IMR-90 (cell line): Measurements from ENCODE around the gene ATOSB. TPM values are rescaled to one million over a fixed set of nuclear protein-coding genes. Genes with fewer than 3 reads are reported as not detected.

Experiments used
- ATAC-seq: fragments of 200-7000 bp; cut with Tn5 transposase; 2 replicates; pipeline ENCODE4 v1.9.1; 2020; ENCODE audit warnings: low read depth, mild to moderate bottlenecking, moderate library complexity
- BruUV-seq: library from RNA; stranded (reverse); fragments of 400-500 nt; replicated peaks from 2 replicates; lab custom pipeline; 2021; lab: Mats Ljungman, UMichigan
- CTCF ChIA-PET: fragments of 300-600 bp; formaldehyde crosslinking; extraction: SDS; loops from one replicate; lab custom pipeline; 2021; ENCODE audit warnings: antibody characterized with exemption; lab: Yijun Ruan, JAX
- POLR2A ChIA-PET: fragments of 300-600 bp; sonication (Branson Sonifier 250); formaldehyde crosslinking; loops from one replicate; lab custom pipeline; 2022; ENCODE audit warnings: antibody characterized with exemption; ENCODE audit not compliant: unreplicated experiment; lab: Charles Lee
- DNase-seq: peaks from one replicate; pipeline ENCODE4 v3.0.0; 2013
- H2AFZ ChIP-seq: replicated peaks from 2 replicates; pipeline ENCODE3; 2013; ENCODE audit warnings: low read length, mild to moderate bottlenecking; ENCODE audit not compliant: poor library complexity
- H2AK5ac ChIP-seq: 2 replicates; pipeline ENCODE4 v1.6.1; 2013; ENCODE audit warnings: low read depth, low read length, inconsistent platforms
- H2AK9ac ChIP-seq: replicated peaks from 2 replicates; pipeline ENCODE3; 2013; ENCODE audit warnings: mild to moderate bottlenecking, low read depth, low read length, moderate library complexity; ENCODE audit not compliant: poor library complexity
- H2BK120ac ChIP-seq: 2 replicates; pipeline ENCODE4 v1.6.1; 2013; ENCODE audit warnings: low read depth, low read length, inconsistent platforms
- H2BK15ac ChIP-seq: 3 replicates; pipeline ENCODE4 v1.6.1; 2013; ENCODE audit warnings: low read depth, low read length, inconsistent platforms
- H2BK20ac ChIP-seq: 2 replicates; pipeline ENCODE4 v1.6.1; 2013; ENCODE audit warnings: low read depth, mild to moderate bottlenecking, inconsistent platforms, low read length, moderate library complexity
- H2BK5ac ChIP-seq: 2 replicates; pipeline ENCODE4 v1.6.1; 2013; ENCODE audit warnings: mild to moderate bottlenecking, low read depth, low read length, inconsistent platforms; ENCODE audit not compliant: poor library complexity, severe bottlenecking
- H3K14ac ChIP-seq: replicated peaks from 2 replicates; pipeline ENCODE4 v1.6.1; 2013; ENCODE audit warnings: low read depth, low read length, inconsistent platforms
- H3K18ac ChIP-seq: 2 replicates; pipeline ENCODE4 v1.6.1; 2013; ENCODE audit warnings: low read depth, low read length, control low read depth
- H3K23ac ChIP-seq: 2 replicates; pipeline ENCODE4 v1.6.1; 2013; ENCODE audit warnings: low read depth, low read length, inconsistent platforms
- H3K27ac ChIP-seq: 2 replicates; pipeline ENCODE4 v1.5.1; 2013; ENCODE audit warnings: mild to moderate bottlenecking, control low read depth, low read length; ENCODE audit not compliant: insufficient read depth
- H3K27me3 ChIP-seq: 2 replicates; pipeline ENCODE4 v1.6.1; 2013; ENCODE audit warnings: low read length; ENCODE audit not compliant: control insufficient read depth, insufficient read depth
- H3K36me3 ChIP-seq: 2 replicates; pipeline ENCODE4 v1.6.1; 2013; ENCODE audit warnings: low read length, mixed read lengths; ENCODE audit not compliant: control insufficient read depth, insufficient read depth
- H3K4ac ChIP-seq: 2 replicates; pipeline ENCODE4 v1.6.1; 2013; ENCODE audit warnings: low read depth, low read length, inconsistent platforms
- H3K4me1 ChIP-seq: 2 replicates; pipeline ENCODE4 v1.6.1; 2013; ENCODE audit warnings: low read length, mixed read lengths; ENCODE audit not compliant: control insufficient read depth, insufficient read depth
- H3K4me2 ChIP-seq: 2 replicates; pipeline ENCODE4 v1.6.1; 2013; ENCODE audit warnings: low read depth, mild to moderate bottlenecking, control low read depth, low read length, moderate library complexity
- H3K4me3 ChIP-seq: 2 replicates; pipeline ENCODE4 v1.5.1; 2013; ENCODE audit warnings: low read depth, mild to moderate bottlenecking, control low read depth, low read length, moderate library complexity; ENCODE audit not compliant: insufficient read depth
- H3K56ac ChIP-seq: 2 replicates; pipeline ENCODE4 v1.6.1; 2013; ENCODE audit warnings: low read length, inconsistent platforms; ENCODE audit not compliant: insufficient read depth; ENCODE audit errors: extremely low read depth
- H3K79me1 ChIP-seq, 2 experiments: 2 replicates each; pipeline ENCODE4 v1.6.1; 2013; ENCODE audit warnings: low read length in 2 of 2, inconsistent platforms in 1 of 2, low read depth in 1 of 2
- H3K9ac ChIP-seq: 2 replicates; pipeline ENCODE4 v1.6.1; 2013; ENCODE audit warnings: low read depth, low read length, control low read depth
- H3K9me1 ChIP-seq: 2 replicates; pipeline ENCODE4 v1.6.1; 2013; ENCODE audit warnings: low read length, inconsistent platforms; ENCODE audit not compliant: insufficient read depth
- H3K9me3 ChIP-seq: 2 replicates; pipeline ENCODE4 v1.6.1; 2013; ENCODE audit warnings: low read length; ENCODE audit not compliant: control insufficient read depth, insufficient read depth
- H4K20me1 ChIP-seq: 2 replicates; pipeline ENCODE4 v1.6.1; 2013; ENCODE audit warnings: low read length, inconsistent platforms; ENCODE audit not compliant: insufficient read depth
- H4K5ac ChIP-seq: 2 replicates; pipeline ENCODE4 v1.6.1; 2013; ENCODE audit warnings: mild to moderate bottlenecking, low read depth, low read length, control low read depth
- H4K8ac ChIP-seq, 2 experiments: 2 replicates each; pipeline ENCODE4 v1.6.1; 2013; ENCODE audit warnings: low read depth in 2 of 2, low read length in 2 of 2, control low read depth in 1 of 2, inconsistent platforms in 1 of 2
- H4K91ac ChIP-seq: 2 replicates; pipeline ENCODE4 v1.6.1; 2013; ENCODE audit warnings: low read depth, low read length, inconsistent platforms; ENCODE audit not compliant: insufficient read depth
- MAZ ChIP-seq: IDR thresholded peaks from 2 replicates; pipeline ENCODE4 v1.6.1; 2012; ENCODE audit warnings: low read depth, mild to moderate bottlenecking, low read length, improper control_type of control experiment, moderate library complexity, borderline replicate concordance
- MXI1 ChIP-seq: IDR thresholded peaks from 2 replicates; pipeline ENCODE4 v1.6.1; 2012; ENCODE audit warnings: low read depth, mild to moderate bottlenecking, low read length, moderate library complexity, borderline replicate concordance
- RAD21 ChIP-seq: IDR thresholded peaks from 2 replicates; pipeline ENCODE4 v1.6.1; 2012; ENCODE audit warnings: low read length, improper control_type of control experiment
- WGBS, 2 experiments: methylation state at CpG; one replicate each; pipeline versions ENCODE4 v1.1.5 to v1.1.7; 2013; ENCODE audit warnings: missing lambda C conversion rate in 2 of 2; ENCODE audit not compliant: insufficient read length in 1 of 2; ENCODE audit errors: extremely low coverage in 2 of 2; 5-methylcytosine and 5-hydroxymethylcytosine counted together
- dilution Hi-C: fragments of 300-500 bp; cut with HindIII; formaldehyde crosslinking; loops from one replicate; pipeline ENCODE4 v1.14.3; 2018; ENCODE audit warnings: low sequenced_read_pairs; ENCODE audit not compliant: unreplicated experiment
- in situ Hi-C: fragments of 300-500 bp; cut with MboI; formaldehyde crosslinking; loops from 3 replicates; pipeline ENCODE4 v1.14.3; 2019; ENCODE audit warnings: low sequenced_read_pairs, inconsistent platforms, mixed read lengths
- intact Hi-C: fragments of 100-400 bp; cut with micrococcal nuclease; formaldehyde crosslinking; loops from 2 replicates; pipeline ENCODE4 v1.10.0; 2022
- polyA plus RNA-seq, 3 experiments: library from polyadenylated mRNA; depleted of rRNA; stranded (reverse); fragments of >200 nt; gene quantifications; 2 replicates each; pipeline ENCODE4 v1.2.3, GENCODE V29; 2012; ENCODE audit warnings: low replicate concordance in 1 of 3
- total RNA-seq: library from RNA; depleted of rRNA; stranded (reverse); fragments of >200 nt; gene quantifications from 2 replicates; pipeline ENCODE4 v1.2.3, GENCODE V29; 2012
- TF ChIP-seq, protein P1 (sequence below): fragments of 150-350 bp; IDR thresholded peaks from 2 replicates; pipeline ENCODE4 v1.6.1; 2017; ENCODE audit warnings: mild to moderate bottlenecking, antibody characterized with exemption, low read length, low read depth

Gene ATOSB
- total and polyA plus RNA-seq, 2 of the 4 experiments (the other 2 are of a cell fraction): 12.0 to 40.2 TPM

DNA sequence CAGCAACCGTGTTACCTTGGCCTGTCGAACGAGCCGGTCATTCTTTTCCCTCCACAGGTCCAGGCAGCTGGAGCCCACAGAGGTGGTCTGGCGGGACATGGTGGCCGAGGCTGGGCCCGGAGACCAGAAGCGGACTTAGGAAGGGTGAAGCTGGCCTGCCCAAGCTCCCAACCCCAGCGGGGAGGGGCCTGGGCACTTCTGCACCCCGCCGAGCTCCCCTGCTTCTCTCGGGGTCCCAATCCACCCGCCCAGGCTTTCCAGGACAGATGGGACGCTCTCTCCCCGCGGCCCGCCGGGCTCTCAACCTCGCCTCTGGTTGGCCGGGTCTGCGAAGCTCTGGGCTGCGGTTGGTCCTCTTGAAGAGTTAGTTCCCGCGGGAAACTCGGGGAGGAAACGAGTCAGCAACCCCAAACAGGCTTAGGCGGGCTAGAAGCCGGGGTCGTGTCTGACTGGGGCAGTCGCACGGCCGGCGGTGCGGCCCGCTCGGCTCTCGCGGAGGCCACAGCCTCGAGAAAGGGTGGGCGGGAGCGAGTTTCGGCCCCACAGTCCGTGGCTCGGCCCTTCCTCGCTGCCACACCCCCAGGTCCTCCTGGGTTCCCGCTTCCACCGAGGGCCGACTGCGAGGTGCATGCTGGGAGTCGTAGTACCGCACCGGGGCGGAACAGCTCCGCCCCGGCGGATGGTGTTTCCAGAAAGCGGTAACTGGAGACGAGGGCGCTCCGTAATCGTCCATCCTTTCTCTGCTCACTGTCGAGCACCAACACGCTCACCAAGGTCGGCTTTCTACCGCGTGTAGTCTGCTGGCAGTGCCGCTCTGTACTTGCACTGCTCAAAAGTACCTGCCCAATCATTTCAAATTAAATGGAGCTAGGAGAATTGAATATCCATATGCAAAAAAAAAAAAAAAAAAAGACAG lies 36.0 kb downstream of the ATOSB start, which contains the start of gene FANCG:
Gene FANCG (minus strand): TSS at position 517 of the 916 bp plus-strand sequence. CDS start 418 bp downstream, at position 99.
- H2BK5ac ChIP-seq: peak within 1 kb of the TSS; percentile 49
- H2BK120ac ChIP-seq: no peak within 1 kb of the TSS
- H2BK20ac ChIP-seq: no peak within 1 kb of the TSS
- dilution Hi-C loops: no loop called here
- H2AK5ac ChIP-seq: peak within 1 kb of the TSS; percentile 70; the same call in 1 of the 2 replicates
- peaks cover 10% of the 10 kb centered on the region for H3K9me1 ChIP-seq
- no peaks in the 10 kb centered on the region; the same call in 1 of the 2 replicates for H3K36me3 ChIP-seq
- BruUV-seq: no TSS peak
- in situ Hi-C loops: no loop called here
- H3K4me3 ChIP-seq: peak within 1 kb of the TSS; percentile 78
- 0% methylated on average over 23 of the region's 67 CpGs; no CpG with 5 or more reads in 1 of the 2 experiments for WGBS, 2 experiments
- H3K18ac ChIP-seq: no peak within 1 kb of the TSS
- CTCF ChIA-PET: interaction anchor here (0.6 to 1.6 kb wide), 6 partner anchors 17 to 392 kb away, joined by 3 to 8 read pairs (median 3); partner anchors contain the start of gene PIGO
- H3K23ac ChIP-seq: peak within 1 kb of the TSS; percentile 89
- H3K9me3 ChIP-seq: no peaks in the 10 kb centered on the region
- ATAC-seq: peak; percentile 96
- H3K14ac ChIP-seq: peak within 1 kb of the TSS; percentile 83
- peak; percentile 92 for DNase-seq
- intact Hi-C loops: loop anchor here (10.0 kb wide), 1 partner anchor 315 kb away; no protein-coding TSS in a partner anchor
- no peak within 1 kb of the TSS for H4K5ac ChIP-seq
- peak within 1 kb of the TSS; percentile 56 to 75; a peak in 1 of 4 replicates for H4K8ac ChIP-seq
- TF ChIP-seq, protein P1, sequence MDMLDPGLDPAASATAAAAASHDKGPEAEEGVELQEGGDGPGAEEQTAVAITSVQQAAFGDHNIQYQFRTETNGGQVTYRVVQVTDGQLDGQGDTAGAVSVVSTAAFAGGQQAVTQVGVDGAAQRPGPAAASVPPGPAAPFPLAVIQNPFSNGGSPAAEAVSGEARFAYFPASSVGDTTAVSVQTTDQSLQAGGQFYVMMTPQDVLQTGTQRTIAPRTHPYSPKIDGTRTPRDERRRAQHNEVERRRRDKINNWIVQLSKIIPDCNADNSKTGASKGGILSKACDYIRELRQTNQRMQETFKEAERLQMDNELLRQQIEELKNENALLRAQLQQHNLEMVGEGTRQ: no peak
- TF ChIP-seq MAZ (peak; percentile 37; the same call in 1 of the 2 replicates), RAD21 (no peak), MXI1 (peak; percentile 91)
- peak within 1 kb of the TSS; percentile 94 for H2AFZ ChIP-seq
- H2AK9ac ChIP-seq: peak within 1 kb of the TSS; percentile 4
- H3K4me1 ChIP-seq: peaks cover 5% of the 10 kb centered on the region; the same call in 1 of the 2 replicates
- POLR2A ChIA-PET: interaction anchor here (0.8 to 1.5 kb wide), 4 partner anchors 8 to 34 kb away, joined by 3 to 16 read pairs (median 4); partner anchors contain the start of gene STOML2
- peak within 1 kb of the TSS; percentile 60 for H3K27ac ChIP-seq
- H2BK15ac ChIP-seq: no peak within 1 kb of the TSS
- H3K27me3 ChIP-seq: no peaks in the 10 kb centered on the region
- peak within 1 kb of the TSS; percentile 81 for H3K4ac ChIP-seq
- peak within 1 kb of the TSS; percentile 98 for H3K4me2 ChIP-seq
- H3K79me1 ChIP-seq: peaks cover 14 to 36% of the 10 kb centered on the region in 2 experiments; a peak in 3 of 4 replicates
- peak within 1 kb of the TSS; percentile 85 for H3K9ac ChIP-seq
- no peaks in the 10 kb centered on the region for H4K20me1 ChIP-seq
- H3K56ac ChIP-seq: peak within 1 kb of the TSS; percentile 76
- peak within 1 kb of the TSS; percentile 54 for H4K91ac ChIP-seq
